Measurements from ENCODE around the gene MSI2.
"Not testable (repeated sequence)": the region's sequence is repeated elsewhere in the genome, so short reads cannot be mapped to it uniquely, and the experiment has no call there.

The MSI2 gene

DNA sequence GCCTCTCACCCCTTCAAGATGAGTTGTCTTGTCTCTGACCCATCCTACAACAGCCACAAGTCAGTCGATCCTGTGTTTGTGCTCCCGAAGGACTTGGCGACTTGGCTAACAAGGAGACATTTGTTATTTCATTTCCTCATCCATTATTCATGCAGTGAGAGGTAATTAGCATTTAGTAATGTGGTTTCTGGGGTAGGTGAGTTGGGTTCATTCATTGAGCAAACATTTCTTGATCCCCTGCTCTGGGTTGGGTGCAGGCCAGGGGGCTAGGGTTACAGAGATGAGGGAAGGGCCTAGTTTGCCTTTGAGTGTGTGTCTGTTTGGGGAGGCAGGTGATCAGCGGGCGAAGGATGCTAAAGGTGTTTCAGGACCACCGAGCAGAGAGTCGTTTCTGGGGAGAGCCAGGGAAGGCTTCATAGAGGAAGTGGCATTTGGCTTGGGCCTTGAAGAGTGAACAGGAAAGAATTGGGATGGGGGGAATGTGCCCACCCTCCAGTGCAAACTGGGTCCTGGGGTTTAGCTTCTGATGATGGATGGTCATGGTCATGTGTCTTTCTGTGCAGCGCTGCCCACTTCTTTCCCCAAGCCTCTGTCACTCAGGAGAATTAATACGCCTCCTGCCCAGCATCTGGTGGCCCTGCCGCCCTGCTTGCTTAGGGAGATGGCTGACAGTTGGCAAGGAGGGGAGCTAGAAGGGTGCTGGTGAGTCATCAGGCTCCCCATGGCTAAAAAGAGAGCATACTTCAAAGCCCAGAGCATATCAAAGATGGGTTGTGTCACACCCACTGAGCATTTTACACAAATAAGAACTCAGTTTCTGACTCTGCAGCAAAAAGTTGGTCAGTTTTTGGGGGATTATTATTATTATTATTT, 38.5 kb downstream of the MSI2 start:
- no peak for DNase-seq

DNA sequence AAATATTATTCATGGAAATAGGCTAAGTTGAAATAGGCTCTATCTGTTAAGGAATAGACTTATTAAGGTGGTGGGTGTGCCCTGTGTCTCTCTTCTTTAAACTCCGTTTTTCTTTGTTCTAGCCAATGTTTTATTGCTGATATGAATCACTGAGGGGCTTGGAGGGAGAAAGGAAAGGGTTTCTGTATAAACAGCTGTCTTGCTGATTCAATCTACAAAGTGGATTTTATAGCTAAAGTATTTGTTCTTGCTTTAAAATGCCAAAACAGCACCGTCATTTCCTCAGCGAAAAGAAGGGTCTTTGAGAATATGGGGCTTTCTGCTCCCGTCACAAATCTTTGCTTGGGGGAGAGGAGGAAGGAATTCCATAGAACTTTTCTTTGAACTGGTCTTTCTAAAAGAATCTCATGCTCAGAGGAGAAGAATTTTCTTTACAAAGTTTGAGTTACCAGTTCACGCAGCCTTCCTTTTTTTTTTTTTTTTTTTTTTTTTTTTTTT, 39.3 kb downstream of the MSI2 start:
- DNase-seq, result no peak

DNA sequence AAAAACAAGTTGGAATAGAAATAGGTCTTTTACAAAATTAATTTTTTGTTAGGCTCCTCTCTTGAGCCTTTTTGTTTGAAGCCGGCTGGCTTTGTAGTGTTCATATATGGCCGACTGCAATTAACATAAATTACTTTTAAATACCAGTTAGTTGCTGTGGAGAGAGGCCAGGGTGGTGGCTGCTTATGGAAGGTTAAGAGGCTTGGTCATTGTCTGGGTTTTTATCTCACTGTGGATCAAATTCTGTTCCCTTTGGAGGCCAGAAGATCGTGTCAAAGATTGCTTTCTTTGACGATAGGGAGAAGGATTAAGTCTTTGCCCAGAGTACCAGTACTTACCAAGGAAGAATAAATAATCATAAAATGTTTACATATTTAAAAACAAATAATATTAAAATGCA, 39.9 kb downstream of the MSI2 start:
- DNase-seq, result no peak

DNA sequence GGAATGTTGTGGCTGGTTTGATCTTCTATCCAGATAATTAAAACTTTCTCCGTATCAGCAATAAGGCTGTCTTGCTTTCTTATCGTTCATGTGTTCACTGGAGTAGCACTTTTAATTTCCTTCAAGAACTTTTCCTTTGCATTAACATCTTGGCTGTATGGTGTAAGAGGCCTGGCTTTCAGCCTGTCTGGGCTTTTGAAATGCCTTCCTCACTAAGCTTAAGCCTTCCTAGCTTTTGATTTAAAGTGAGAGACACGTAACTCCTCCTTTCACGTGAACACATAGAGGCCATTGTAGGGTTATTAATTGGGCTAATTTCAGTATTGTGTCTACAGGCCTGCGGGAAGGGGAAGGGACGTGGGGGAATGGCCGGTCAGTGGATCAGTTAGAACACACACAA, 42.9 kb downstream of the MSI2 start:
- DNase-seq, result no peak

DNA sequence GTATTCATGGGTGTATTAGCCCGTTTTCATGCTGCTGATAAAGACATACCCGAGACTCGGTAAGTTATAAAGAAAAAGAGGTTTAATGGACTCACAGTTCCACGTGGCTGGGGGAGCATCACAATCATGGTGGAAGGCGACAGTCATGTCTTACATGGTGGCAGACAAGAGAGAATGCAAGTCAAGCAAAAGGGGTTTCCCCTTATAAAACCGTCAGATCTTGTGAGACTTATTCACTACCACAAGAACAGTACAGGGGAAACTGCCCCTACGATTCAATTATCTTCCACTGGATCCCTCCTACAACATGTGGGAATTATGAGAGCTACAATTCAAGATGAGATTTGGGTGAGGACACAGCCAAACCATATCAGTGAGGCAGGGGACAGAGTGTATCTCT, 44.3 kb downstream of the MSI2 start:
- not testable (repeated sequence) for DNase-seq

DNA sequence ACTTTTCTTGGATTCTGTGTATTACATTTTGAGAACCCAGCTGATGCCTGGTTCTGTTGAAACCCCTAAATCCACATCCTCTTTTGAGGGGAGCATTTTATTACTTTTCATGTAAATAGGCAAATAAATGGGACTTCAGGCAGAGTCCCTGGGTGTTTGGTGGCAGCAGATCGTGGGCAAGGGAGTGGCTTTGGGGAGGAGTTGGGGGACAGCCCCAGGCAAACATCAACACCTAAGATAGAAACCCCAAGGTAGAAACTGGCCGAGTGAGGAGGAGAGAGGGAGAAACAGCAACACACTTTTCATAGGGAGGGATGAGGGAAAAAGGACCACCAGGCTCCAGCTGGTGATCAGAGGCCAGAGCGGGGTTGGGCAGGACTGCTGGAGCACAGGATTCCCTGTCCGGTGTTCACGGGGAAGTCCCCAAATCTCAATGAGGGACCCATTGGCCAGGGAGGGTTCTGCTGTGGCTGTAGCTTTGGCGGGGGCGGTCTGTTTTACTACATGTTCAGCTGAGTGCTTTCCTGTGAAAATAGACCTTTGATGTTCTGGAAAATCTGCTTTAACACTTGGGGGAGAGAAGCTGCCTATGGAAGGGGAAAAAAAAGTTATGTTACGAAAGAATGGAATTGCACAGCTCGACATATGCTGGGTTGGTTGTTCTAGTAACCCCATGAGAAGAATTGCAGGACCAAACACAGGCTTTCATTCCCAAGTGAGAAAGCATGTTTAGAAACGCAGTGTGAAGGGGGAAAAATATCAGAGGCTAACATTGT, 46.6 kb downstream of the MSI2 start:
- no peak for DNase-seq

DNA sequence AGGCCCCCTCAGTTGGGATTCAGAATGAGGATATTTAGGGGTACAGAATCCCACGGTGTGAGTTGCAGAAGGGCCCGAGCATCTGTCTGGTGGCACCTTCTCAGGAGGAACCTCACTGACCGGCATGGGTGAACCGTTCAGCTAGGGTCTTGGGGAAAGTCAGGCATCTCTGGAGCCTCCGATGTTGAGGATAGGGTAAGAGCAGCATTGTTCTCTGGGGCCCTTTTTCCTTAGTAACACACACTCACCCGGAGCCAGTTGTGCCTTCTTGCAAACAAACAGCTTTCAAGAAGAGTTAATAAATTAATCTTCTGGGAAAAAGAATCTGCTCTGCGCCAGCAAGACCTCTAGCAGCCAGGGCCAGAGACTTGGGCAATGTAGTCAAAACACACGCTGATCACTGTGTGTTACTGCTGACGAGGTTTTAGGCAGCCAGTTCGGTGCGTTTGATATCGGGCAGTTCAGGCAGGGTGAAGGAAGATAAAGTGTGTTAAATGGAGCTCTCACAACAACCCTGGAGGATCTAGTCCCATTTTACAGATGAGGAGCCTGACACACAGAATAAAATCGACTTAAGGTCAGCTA, 48.9 kb downstream of the MSI2 start:
- no peak for DNase-seq

DNA sequence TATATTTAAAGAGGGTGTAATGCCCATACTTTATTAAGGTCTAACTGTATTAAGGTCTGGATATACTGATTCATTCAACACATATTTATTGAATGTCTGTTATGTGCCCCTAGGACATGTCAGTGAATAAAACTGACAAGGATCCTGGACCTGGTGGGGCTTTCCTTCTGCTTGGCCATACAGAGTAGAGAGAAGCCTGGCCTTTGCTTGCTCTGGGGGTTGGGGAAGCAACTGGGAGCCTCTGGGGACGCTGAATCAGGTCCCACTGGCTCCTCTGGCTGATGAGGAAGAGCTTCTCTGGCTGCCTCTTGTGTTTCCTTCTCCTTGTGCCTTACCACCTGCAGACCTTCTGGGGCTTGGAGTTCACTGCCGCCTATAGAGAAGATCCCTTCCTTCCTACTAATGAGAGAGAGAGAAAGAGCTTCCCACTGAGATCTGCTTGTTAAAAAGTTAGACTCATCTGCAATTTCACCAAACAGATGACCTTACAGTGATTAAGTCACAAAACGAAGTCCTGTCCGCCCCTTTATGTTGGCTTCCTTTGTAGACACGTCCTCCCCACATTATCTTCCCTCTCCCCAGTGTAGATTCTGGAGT, 49.7 kb downstream of the MSI2 start:
- no peak for DNase-seq

DNA sequence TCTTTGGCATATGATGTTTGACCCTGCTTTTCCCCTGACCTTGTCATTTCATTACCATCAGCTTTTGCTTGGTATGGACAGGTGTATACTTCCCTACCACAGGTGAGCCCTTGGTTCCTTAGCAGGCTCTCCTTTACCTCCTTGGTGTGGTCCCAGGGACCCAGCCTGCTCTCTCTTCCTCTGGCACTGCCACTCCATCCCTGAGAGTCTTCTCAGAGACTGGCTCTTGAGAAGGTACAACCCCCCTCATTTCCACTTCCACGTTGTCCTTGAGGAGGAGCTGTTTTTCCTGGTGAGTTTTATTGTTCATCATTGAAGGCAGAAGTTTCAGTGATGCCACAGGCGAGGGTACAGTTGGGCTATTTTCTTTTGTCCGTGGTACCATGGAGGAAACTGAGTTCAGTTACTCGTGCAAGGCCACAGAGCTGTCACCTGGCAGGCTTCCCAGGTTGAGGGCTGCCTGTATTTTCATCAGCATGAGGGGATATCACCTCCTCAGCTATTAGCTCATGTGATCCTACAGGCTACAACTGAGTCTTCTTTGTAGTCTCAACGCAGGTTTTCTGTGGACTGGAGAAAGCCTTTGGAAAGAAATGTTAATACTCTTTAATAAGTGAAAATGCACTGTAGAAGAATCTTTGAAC, 52.3 kb downstream of the MSI2 start:
- no peak for DNase-seq

DNA sequence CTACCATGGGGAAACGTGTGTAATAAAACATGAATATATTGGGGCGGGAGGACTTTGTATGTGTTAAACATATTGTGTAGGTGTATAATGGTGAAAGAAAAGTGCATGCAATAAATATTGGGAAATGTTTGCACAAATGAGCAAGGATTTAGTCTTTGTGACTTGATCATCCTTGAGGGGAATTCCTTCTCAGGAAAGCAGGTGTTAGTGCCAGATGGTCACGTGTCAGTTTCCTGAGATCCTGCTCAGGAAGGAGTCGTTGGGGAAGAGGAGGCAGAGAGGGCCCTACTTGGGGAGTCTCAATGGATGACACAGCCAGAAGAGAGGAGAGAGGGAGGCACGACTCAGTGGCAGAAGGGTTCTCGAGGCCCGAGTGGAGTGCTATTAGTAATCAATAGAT, 53.2 kb downstream of the MSI2 start:
- DNase-seq, result no peak

DNA sequence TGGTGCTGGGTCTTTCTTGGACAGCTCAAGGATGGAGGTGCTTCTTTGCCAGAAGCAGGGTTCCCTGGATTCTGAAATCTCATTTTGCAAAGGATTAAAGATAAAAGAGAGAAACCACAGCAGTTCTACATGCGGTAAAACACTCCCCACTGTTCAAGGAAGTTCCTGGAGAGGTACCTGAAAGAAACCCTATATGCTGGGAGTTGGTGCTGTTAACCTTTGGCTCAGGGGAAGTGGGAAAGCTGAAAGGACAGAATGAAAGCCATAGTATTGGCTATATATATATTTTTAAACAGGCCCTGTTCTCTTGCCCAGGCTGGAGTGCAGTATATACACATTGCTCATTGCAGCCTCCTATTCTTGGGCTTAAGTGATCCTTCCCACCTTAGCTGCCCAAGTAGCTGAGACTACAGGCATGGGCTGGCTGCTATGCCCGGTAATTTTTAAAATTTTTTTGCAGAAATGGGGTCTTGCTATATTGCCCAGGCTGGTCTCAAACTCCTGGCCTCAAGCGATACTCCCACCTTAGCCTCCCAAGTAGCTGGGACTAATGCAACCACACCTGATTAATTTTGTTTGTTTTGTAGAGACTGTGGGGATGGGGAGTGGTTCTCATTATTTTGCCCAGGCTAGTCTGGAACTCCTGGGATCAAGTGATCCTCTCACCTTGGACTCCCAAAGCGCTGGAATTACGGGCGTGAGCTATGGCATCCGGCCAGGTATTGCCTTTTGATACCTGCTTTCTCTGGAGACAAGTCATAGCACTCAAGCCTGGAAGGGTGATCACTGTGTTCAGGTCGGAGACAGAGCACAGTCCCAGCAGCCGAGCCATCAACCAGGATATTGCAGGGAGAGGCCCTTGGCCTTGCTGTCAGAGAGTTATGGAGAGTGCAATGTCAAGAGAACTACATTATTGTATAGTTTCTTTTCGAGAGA, 55.2 kb downstream of the MSI2 start:
- no peak for DNase-seq

DNA sequence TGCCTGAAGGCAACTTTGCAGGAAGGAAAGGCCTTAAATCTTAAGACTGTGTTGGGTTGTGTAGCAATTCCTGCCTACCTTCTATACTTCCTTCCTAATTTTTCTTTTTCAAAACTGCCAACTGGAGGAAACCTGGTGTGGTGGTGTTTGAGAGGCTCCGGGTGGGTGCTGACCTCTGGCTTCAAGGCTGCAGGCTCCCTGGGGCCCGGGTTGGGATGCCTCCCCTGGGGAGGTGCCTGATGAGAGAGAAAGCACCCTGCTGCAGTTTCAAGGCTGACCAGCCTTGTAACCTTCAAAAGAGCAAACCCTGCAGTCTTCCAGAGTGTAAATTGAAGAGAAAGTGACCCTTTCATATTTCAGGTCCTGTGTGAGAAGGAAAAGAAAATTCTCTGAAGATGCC, 55.9 kb downstream of the MSI2 start:
- no peak for DNase-seq

DNA sequence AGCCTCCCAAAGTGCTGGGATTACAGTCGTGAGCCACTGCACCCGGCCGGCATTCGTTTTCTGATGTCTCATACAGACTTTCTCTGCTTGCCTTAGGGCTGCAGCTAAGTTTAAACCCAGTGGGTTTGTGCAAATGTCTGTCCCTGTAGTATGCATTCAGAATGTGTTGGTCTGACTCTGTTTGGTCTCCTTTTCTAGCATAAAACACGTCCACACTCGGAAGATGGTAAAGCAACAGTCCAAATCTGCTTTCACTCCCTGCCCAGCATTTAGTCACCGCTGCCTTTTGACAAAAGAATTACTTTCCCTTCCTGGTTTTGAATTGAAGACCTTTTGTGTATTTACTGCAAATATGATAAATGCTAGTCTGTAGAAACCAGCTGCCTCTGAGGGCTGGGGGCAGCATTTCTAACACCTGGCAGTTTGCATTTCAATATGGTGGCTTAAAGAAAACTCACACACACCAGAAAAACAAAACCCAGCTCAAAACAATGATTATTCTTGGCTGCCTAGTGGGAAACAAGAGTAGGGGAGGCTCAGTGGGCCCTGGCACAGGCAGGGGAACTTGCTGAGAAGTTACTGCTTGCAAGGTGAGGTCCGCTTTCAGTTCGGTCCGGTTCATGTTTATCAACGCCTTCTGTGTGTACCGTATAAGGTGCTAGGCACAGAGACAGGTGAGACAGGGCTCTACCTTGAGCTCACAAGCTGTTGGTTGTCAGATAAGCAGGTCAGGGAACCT, 56.9 kb downstream of the MSI2 start:
- DNase-seq, result no peak

DNA sequence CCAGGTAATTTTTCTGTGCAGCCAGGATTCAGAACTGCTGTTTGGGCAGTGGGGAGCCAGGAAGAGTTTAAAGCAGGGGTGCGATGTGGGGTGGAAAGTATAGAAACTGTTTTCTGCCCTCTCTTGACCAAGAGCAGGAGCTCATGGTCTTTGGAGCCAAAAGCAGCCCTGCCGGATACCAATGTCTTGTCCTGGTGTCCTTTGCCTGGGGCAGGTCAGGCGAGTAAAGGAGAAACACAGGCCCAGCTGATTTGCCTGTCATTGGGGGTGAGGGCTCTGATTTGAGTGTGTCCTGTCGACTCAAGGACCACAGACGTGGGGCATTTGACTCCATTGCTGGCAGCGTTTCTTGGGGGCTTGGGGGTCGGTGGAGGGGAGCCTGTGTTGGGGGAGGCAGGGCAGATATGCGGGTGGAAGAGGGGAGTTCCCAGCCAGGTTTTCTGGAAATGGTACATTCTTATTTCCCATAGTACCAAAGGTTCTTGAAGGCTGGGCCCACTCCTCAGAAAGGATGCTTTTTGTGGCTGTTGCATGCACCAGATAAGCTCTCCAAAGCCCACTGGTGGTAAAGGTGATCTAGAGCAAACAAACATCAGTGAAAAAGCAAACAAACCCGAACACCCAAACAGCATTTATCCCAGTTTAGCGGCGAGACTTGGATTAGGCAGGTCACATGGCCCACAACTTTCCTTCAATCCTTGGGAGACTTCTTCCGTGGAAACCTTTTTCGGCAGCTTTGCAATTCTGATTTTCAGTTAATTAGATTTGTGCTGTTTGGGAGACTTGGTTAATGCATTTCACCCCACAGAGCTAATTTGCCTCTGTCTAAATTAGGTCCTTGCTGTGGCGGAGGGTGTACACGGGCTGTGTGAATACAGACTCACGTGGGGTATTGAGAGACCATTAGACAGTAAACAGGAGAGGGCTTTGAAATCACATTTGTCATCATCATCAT, 59.0 kb downstream of the MSI2 start:
- DNase-seq, result no peak

DNA sequence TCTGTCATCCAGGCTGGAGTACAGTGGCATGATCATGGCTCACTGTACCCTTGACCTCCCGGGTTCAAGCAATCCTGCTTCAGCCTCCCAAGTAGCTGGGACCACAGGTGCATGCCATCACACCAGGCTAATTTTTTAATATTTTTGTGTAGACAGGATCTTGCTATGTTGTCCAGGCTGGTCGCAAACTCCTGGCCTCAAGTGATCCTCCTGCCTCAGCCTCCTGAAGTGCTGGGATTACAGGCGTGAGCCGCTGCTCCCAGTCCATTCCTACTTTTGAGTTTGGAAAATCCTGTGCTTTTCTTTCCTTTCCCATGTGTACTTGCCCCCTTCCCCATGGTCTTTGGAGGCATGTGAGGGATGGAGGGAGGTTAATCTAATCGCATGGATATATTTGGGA, 60.0 kb downstream of the MSI2 start:
- no peak for DNase-seq

DNA sequence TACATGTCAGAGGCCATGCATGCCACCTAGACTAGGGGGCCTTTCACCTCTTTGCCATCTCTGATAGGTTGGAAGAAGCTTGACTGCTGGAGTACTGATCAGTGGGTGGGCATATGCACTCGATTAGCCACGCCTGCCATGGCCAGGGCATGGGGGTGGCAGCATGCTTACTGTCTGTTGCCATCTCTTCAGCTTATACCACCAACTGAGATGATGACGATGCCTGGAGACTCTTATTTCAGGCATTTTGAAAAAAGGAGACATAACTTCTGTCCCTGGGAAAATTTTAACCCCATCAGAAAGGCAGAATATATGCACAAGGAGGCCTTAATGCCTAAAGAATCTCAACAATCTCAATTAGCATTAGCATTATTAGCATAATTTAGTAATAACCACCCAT, 60.8 kb downstream of the MSI2 start:
- DNase-seq, result no peak

DNA sequence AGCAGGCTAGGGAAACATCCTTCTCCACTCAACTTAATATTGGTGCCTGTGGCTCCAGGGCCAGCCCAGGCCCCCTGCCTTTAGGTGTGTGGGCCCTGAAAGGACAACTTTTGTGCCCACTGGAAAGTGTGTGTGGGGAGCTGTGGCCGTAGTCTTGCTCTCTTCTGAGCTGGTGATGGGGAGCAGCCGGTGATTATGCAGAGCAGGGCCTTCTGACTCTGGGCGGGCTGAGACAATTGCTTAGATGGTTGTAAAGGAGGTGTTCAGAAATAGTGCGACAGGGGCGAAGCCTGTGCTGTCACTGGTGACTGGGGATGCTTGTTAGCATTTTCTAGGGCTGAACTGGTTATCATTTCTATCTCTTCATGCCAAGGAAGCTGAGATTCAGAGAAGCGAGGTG, 62.6 kb downstream of the MSI2 start:
- no peak for DNase-seq

DNA sequence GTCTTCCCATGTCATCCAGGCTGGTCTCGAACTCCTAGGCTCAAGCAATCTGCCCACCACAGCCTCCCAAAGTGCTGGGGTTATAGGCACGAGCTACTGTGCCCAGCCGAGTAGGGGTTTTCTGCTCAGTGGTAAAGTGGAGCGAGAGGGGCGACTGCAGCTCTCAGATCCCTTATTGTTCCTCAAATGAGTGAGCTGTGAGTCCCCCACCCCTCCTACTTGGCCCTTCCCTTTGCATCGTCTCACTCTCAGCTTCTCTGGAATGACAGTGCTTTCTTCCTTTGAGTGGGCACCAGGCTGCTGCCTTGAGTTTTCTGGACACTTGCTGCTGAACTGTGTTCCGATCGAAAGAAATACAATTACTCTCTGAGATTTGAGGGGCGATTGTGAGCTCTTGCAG, 63.5 kb downstream of the MSI2 start:
- no peak for DNase-seq

DNA sequence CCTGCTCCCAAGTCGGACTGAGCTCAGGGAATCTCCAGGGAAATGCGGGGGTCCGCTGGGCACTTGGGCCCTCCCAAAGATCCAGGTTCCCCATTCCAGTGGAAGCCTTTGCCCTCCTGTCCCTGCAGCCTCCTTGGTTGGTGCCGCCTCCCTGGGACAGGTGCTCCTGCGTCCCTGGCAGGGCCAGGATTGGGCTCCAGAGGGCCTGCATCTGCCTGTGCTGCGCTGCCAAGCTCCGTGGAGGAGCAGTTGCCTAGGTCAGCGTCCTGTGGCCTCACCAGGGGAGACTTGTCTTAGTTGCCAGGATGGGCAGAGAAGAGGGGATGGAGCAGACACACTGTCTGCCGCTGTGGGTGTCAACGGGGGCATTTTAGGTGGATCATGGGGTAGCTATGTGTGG, 67.1 kb downstream of the MSI2 start:
- DNase-seq, result no peak

DNA sequence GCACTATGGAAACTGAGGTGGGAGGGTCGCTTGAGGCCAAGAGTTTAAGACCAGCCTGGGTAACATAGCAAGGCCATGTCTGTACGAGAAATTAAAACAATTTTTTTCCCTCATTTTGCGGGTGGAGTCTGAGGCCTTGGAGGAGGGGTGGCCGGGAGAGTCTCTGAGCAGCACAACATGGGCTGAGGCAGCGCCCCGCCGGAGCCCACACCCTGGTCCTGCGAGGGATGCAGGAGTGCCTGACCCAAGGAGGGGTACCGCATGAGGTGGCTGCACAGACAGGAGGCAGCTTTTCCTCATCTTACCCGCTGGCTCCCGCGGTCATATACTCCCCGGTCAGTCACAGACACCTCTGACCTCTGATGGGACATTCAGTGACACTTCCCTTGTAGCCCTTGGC, 67.7 kb downstream of the MSI2 start:
- DNase-seq, result no peak
